ENCODE data around the gene RAB30.
A peak's percentile ranks its signal among the peaks of the same experiment; 100 is the strongest.
"Not testable (repeated sequence)": the region's sequence is repeated elsewhere in the genome, so short reads cannot be mapped to it uniquely, and the experiment has no call there.

The RAB30 gene

GRCh38 chr11:83009999-83010398, 61.7 kb downstream of the RAB30 start:
- peaks cover 33% of the 10 kb centered on the region for H3K4me1 ChIP-seq (ENCODE audit: low read length)
- no peaks in the 10 kb centered on the region for H3K36me3 ChIP-seq (replicated peaks; ENCODE audit: insufficient read depth, low read length)
- no peak overlapping the region for H3K27ac ChIP-seq (ENCODE audit: low read length)
- no peaks in the 10 kb centered on the region for H3K9me2 ChIP-seq (replicated peaks; ENCODE audit: insufficient read depth, low read length)
- H3K4me3 ChIP-seq (ENCODE audit: low read length) = no peak overlapping the region
- no peak for DNase-seq
- H3K4me2 ChIP-seq (ENCODE audit: low read depth, low read length) = no peak overlapping the region
- H4K20me1 ChIP-seq (ENCODE audit: insufficient read depth, low read length) = no peaks in the 10 kb centered on the region
- no peaks in the 10 kb centered on the region for H3K27me3 ChIP-seq (replicated peaks; ENCODE audit: insufficient read depth, low read length)
- peaks cover 25% of the 10 kb centered on the region for H3F3A ChIP-seq (ENCODE audit: insufficient read depth, low read length)
- TF ChIP-seq CTCF (IDR thresholded peaks at IDR 0.05; ENCODE audit: low read length) (no peak), EZH2 (optimal IDR thresholded peaks at IDR 0.05; ENCODE audit: low read depth, low read length) (no peak), EZH2phosphoT487 (IDR thresholded peaks at IDR 0.05; ENCODE audit: low read length) (no peak)
- H3K9me3 ChIP-seq (replicated peaks; ENCODE audit: insufficient read depth, low read length) = no peaks in the 10 kb centered on the region
- peaks cover 91% of the 10 kb centered on the region for H3K79me2 ChIP-seq (ENCODE audit: low read length)
- no peak overlapping the region for H2AFZ ChIP-seq (ENCODE audit: low read length)
- H3K9ac ChIP-seq (ENCODE audit: low read length) = no peak overlapping the region

- Histone ChIP-seq H3K4me1 (ENCODE audit: low read length) (peaks cover 42% of the 10 kb centered on the region), H3K79me2 (ENCODE audit: low read length) (peaks cover 91% of the 10 kb centered on the region), H3F3A (ENCODE audit: insufficient read depth, low read length) (peaks cover 25% of the 10 kb centered on the region)
- not testable (repeated sequence) for H3K36me3 ChIP-seq (replicated peaks; ENCODE audit: insufficient read depth, low read length); H3K27ac ChIP-seq (ENCODE audit: low read length); H3K9me2 ChIP-seq (replicated peaks; ENCODE audit: insufficient read depth, low read length); H3K4me2 ChIP-seq (ENCODE audit: low read depth, low read length); H3K9me3 ChIP-seq (replicated peaks; ENCODE audit: insufficient read depth, low read length); H3K27me3 ChIP-seq (replicated peaks; ENCODE audit: insufficient read depth, low read length); H2AFZ ChIP-seq (ENCODE audit: low read length); H3K9ac ChIP-seq (ENCODE audit: low read length); H4K20me1 ChIP-seq (ENCODE audit: insufficient read depth, low read length); H3K4me3 ChIP-seq (ENCODE audit: low read length); DNase-seq
Observed at GRCh38 chr11:83009136-83009535, 62.6 kb downstream of the RAB30 start.

GRCh38 chr11:83008581-83008923, 63.1 kb downstream of the RAB30 start:
- DNase-seq = no peak
- H2AFZ ChIP-seq (ENCODE audit: low read length) = no peak overlapping the region
- H3K4me1 ChIP-seq (ENCODE audit: low read length) = peaks cover 42% of the 10 kb centered on the region
- H3K27ac ChIP-seq (ENCODE audit: low read length) = peak overlapping the region; percentile 81; the same call in 1 of the 2 replicates
- TF ChIP-seq CTCF (IDR thresholded peaks at IDR 0.05; ENCODE audit: low read length) (no peak), EZH2phosphoT487 (IDR thresholded peaks at IDR 0.05; ENCODE audit: low read length) (no peak), EZH2 (optimal IDR thresholded peaks at IDR 0.05; ENCODE audit: low read depth, low read length) (no peak)
- peak overlapping the region; percentile 43; the same call in 1 of the 2 replicates for H3K9ac ChIP-seq (ENCODE audit: low read length)
- no peaks in the 10 kb centered on the region for H3K9me2 ChIP-seq (replicated peaks; ENCODE audit: insufficient read depth, low read length)
- H3K9me3 ChIP-seq (replicated peaks; ENCODE audit: insufficient read depth, low read length) = no peaks in the 10 kb centered on the region
- peaks cover 25% of the 10 kb centered on the region for H3F3A ChIP-seq (ENCODE audit: insufficient read depth, low read length)
- H4K20me1 ChIP-seq (ENCODE audit: insufficient read depth, low read length) = no peaks in the 10 kb centered on the region
- H3K4me2 ChIP-seq (ENCODE audit: low read depth, low read length) = peak overlapping the region; percentile 72; the same call in 1 of the 2 replicates
- no peaks in the 10 kb centered on the region for H3K27me3 ChIP-seq (replicated peaks; ENCODE audit: insufficient read depth, low read length)
- peaks cover 91% of the 10 kb centered on the region for H3K79me2 ChIP-seq (ENCODE audit: low read length)
- no peaks in the 10 kb centered on the region for H3K36me3 ChIP-seq (replicated peaks; ENCODE audit: insufficient read depth, low read length)
- no peak overlapping the region for H3K4me3 ChIP-seq (ENCODE audit: low read length)

- H3K9ac ChIP-seq (ENCODE audit: low read length) = peak overlapping the region; percentile 43
- peaks cover 93% of the 10 kb centered on the region for H3K79me2 ChIP-seq (ENCODE audit: low read length)
- no peaks in the 10 kb centered on the region for H4K20me1 ChIP-seq (ENCODE audit: insufficient read depth, low read length)
- peak; percentile 68 for DNase-seq
- H3K36me3 ChIP-seq (replicated peaks; ENCODE audit: insufficient read depth, low read length) = no peaks in the 10 kb centered on the region
- TF ChIP-seq EZH2 (optimal IDR thresholded peaks at IDR 0.05; ENCODE audit: low read depth, low read length) (no peak), EZH2phosphoT487 (IDR thresholded peaks at IDR 0.05; ENCODE audit: low read length) (no peak), CTCF (IDR thresholded peaks at IDR 0.05; ENCODE audit: low read length) (peak; percentile 16; the same call in 1 of the 2 replicates)
- H3K4me3 ChIP-seq (ENCODE audit: low read length) = peak overlapping the region; percentile 28
- H3F3A ChIP-seq (ENCODE audit: insufficient read depth, low read length) = peaks cover 25% of the 10 kb centered on the region
- H3K4me1 ChIP-seq (ENCODE audit: low read length) = peaks cover 42% of the 10 kb centered on the region
- H3K9me3 ChIP-seq (replicated peaks; ENCODE audit: insufficient read depth, low read length) = no peaks in the 10 kb centered on the region
- peak overlapping the region; percentile 29 for H2AFZ ChIP-seq (ENCODE audit: low read length)
- no peaks in the 10 kb centered on the region for H3K9me2 ChIP-seq (replicated peaks; ENCODE audit: insufficient read depth, low read length)
- no peaks in the 10 kb centered on the region for H3K27me3 ChIP-seq (replicated peaks; ENCODE audit: insufficient read depth, low read length)
- peak overlapping the region; percentile 72 for H3K4me2 ChIP-seq (ENCODE audit: low read depth, low read length)
- H3K27ac ChIP-seq (ENCODE audit: low read length) = peak overlapping the region; percentile 81
Observed at GRCh38 chr11:83007909-83008580, 63.7 kb downstream of the RAB30 start.

Data from MM.1S (cell line).